Ascending aorta (tissue), 2 donors: ENCODE results near the gene SLC12A4. TPM values are rescaled to one million over a fixed set of nuclear protein-coding genes. Genes with fewer than 3 reads are reported as not detected.
"Not testable (repeated sequence)": the region's sequence is repeated elsewhere in the genome, so short reads cannot be mapped to it uniquely, and the experiment has no call there.

Experiments
- DNase-seq, 2 donors: peaks; one replicate each; pipeline ENCODE4 v3.0.0-alpha.2; 2019; ENCODE audit warnings: low spot score in 2 of 2
- H3K27ac ChIP-seq, 2 donors: fragments of 200-600 bp; sonication (generic); one replicate each; pipeline ENCODE4 v1.5.1; 2016 to 2017; ENCODE audit warnings: mild to moderate bottlenecking in 1 of 2
- H3K27me3 ChIP-seq: fragments of 200-600 bp; sonication (generic); one replicate; pipeline ENCODE4 v1.5.1; 2017
- H3K36me3 ChIP-seq, 2 donors: fragments of 200-600 bp; sonication (generic); one replicate each; pipeline ENCODE4 v1.5.1; 2016
- H3K4me1 ChIP-seq, 2 donors: fragments of 200-600 bp; sonication (generic); one replicate each; pipeline ENCODE4 v1.5.1; 2016 to 2017; ENCODE audit warnings: mild to moderate bottlenecking in 1 of 2
- H3K4me3 ChIP-seq, 2 donors: fragments of 200-600 bp; sonication (generic); one replicate each; pipeline ENCODE4 v1.5.1; 2016 to 2017; ENCODE audit warnings: mild to moderate bottlenecking in 1 of 2
- H3K9me3 ChIP-seq, 2 donors: fragments of 200-600 bp; sonication (generic); one replicate each; pipeline ENCODE4 v1.5.1; 2016
- intact Hi-C: fragments of 100-400 bp; cut with DNase I; formaldehyde crosslinking; loops from one replicate; pipeline ENCODE4 v1.15.1; 2023
- total RNA-seq: library from RNA; depleted of rRNA; stranded (reverse); fragments of >200 nt; gene quantifications from one replicate; pipeline ENCODE4 v1.1.0, GENCODE V29; 2016
- TF ChIP-seq, protein P1 (sequence below), 3 experiments: fragments of 200-600 bp in 2 of 3; fragments of 450-650 bp in 1 of 3; sonication (generic) in 2 of 3; IDR thresholded peaks; one replicate each; pipeline ENCODE4 v1.5.1; 2016 to 2019; ENCODE audit warnings: antibody characterized with exemption in 3 of 3, mild to moderate bottlenecking in 1 of 3, moderate library complexity in 1 of 3

SLC12A4 gene
- 83.2 TPM for total RNA-seq

DNA sequence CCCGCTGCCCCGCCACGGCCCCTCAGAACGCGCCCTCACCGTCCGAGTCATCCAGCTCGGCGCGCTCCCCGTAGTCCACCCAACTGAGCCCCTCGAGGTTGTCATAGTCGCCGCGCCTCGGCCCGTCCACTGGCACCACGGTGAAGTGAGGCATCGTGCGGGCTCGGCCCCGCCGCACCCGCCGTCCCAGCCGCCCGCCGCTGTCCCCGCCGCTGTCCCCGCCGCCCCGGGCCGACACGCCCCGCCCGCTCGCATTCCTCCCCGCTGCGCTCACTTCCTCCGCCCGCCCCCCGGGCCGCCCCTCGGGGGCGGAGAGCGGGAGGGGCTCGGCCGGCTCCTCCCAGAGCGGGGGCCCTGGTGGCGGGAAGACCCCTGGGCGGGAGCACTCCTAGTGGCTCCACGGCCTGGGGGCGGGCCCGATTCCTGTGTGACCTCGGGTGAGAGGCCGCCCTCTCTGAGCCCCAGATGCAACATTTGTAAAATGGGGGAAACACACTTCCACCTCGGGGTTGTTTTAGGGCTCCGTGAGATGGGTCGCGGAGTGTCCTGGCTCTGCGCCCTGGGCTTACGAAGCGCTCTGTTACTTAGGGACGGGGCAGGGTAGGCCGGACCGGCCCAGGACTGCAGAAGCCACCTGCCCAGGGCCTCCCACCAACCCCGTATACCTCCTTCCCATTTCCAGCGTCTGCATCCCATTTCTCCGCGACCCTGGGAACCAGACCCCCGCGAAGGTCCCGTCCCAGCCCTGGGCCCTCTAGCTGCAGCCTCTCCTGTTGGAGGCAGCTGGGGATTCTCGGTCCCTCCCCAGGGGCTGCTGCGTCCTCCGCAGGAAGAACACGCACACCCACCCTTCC is at the start of gene SLC12A4:
Gene SLC12A4 (minus strand): TSS at position 238 of the 854 bp plus-strand sequence. CDS start 84 bp downstream, at position 154.
- intact Hi-C loops: loop anchor here (1.0 to 10.0 kb wide), 5 partner anchors 24 to 444 kb away; partner anchors contain the start of genes DDX28, DUS2, ESRP2 and PSMB10
- Histone ChIP-seq H3K36me3 (no peaks in the 10 kb centered on the region), H3K9me3 (no peaks in the 10 kb centered on the region), H3K27ac (peak within 1 kb of the TSS; percentile 94 to 98), H3K4me3 (peak within 1 kb of the TSS; percentile 79 to 83), H3K27me3 (no peaks in the 10 kb centered on the region), H3K4me1 (peaks cover 11 to 39% of the 10 kb centered on the region in 2 donors)
- TF ChIP-seq, protein P1, sequence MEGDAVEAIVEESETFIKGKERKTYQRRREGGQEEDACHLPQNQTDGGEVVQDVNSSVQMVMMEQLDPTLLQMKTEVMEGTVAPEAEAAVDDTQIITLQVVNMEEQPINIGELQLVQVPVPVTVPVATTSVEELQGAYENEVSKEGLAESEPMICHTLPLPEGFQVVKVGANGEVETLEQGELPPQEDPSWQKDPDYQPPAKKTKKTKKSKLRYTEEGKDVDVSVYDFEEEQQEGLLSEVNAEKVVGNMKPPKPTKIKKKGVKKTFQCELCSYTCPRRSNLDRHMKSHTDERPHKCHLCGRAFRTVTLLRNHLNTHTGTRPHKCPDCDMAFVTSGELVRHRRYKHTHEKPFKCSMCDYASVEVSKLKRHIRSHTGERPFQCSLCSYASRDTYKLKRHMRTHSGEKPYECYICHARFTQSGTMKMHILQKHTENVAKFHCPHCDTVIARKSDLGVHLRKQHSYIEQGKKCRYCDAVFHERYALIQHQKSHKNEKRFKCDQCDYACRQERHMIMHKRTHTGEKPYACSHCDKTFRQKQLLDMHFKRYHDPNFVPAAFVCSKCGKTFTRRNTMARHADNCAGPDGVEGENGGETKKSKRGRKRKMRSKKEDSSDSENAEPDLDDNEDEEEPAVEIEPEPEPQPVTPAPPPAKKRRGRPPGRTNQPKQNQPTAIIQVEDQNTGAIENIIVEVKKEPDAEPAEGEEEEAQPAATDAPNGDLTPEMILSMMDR (IDR thresholded peaks at IDR 0.05): no peak
- peak; percentile 54 to 94 for DNase-seq

DNA sequence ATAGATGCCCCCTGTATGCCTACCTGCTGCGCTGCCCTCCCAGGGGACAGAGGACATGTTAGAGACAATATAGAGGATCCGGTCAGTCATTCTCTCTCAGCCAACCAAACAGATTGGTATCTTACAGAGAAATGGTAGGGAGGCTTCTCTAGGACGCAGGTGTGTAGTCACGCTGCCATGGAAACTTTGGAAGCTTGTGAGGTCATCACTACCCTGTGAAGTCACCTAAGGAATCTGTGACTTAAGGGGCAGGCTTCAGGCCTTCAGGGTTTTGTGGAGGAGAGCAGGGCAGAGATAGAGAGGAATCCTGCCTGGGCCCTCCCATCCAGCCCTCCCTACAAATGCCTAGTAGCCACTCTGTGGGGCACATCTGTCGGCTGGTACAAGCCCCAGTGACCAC is 47.2 kb upstream of the SLC12A4 start, which contains the start of gene DPEP2NB:
Gene DPEP2NB (minus strand): TSS at position 231 of the 400 bp plus-strand sequence. CDS start 141 bp downstream, at position 90.
- no peaks in the 10 kb centered on the region for H3K9me3 ChIP-seq
- DNase-seq: no peak
- H3K4me1 ChIP-seq: no peaks in the 10 kb centered on the region
- H3K36me3 ChIP-seq: no peaks in the 10 kb centered on the region
- H3K4me3 ChIP-seq: no peak within 1 kb of the TSS
- intact Hi-C loops: no loop called here
- no peaks in the 10 kb centered on the region for H3K27me3 ChIP-seq
- TF ChIP-seq, protein P1 (IDR thresholded peaks at IDR 0.05): no peak
- no peak within 1 kb of the TSS for H3K27ac ChIP-seq

DNA sequence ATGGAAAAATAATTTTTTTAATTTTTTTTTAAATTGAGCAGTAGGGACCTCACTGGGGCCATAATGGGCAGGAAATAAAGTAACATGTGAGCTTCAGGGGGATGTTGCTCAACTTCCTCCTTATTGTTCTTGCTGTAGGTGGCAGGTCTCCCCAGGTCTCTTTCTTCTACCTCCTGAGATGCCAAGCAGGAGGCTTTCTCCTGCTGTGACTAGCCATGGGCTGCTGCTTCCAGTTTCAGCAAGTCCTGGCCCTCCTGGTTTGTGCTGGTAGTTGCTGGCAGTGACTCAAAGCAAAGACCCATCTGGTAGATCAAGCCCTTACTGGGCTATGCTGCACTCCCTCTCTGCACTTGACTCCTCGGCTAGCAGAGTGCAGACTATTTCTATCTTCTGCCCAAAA is 45.0 kb upstream of the SLC12A4 start:
- H3K9me3 ChIP-seq: no peaks in the 10 kb centered on the region
- H3K4me3 ChIP-seq: no peak overlapping the region
- TF ChIP-seq, protein P1 (IDR thresholded peaks at IDR 0.05): no peak
- H3K36me3 ChIP-seq: no peaks in the 10 kb centered on the region
- H3K27me3 ChIP-seq: no peaks in the 10 kb centered on the region
- no peak overlapping the region for H3K27ac ChIP-seq
- intact Hi-C loops: no loop called here
- H3K4me1 ChIP-seq: no peaks in the 10 kb centered on the region
- DNase-seq: no peak

DNA sequence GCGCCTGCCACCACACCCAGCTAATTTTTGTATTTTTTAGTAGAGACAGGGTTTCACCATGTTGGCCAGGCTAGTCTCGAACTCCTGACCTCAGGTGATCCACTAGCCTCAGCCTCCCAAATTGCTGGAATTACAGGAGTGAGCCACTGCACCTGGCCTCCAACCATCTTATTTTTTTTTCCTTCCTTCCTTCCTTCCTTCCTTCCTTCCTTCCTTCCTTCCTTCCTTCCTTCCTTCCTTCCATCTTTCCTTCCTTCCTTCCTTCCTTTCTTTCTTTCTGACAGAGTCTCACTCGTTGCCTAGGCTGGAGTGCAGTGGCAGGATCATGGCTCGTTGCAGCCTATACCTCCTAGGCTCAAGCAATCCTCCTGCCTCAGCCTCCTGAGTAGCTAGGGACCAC is 41.4 kb upstream of the SLC12A4 start:
- H3K4me1 ChIP-seq, intact Hi-C loops, H3K36me3 ChIP-seq, H3K27me3 ChIP-seq, H3K27ac ChIP-seq, H3K9me3 ChIP-seq, DNase-seq, H3K4me3 ChIP-seq: not testable (repeated sequence)

DNA sequence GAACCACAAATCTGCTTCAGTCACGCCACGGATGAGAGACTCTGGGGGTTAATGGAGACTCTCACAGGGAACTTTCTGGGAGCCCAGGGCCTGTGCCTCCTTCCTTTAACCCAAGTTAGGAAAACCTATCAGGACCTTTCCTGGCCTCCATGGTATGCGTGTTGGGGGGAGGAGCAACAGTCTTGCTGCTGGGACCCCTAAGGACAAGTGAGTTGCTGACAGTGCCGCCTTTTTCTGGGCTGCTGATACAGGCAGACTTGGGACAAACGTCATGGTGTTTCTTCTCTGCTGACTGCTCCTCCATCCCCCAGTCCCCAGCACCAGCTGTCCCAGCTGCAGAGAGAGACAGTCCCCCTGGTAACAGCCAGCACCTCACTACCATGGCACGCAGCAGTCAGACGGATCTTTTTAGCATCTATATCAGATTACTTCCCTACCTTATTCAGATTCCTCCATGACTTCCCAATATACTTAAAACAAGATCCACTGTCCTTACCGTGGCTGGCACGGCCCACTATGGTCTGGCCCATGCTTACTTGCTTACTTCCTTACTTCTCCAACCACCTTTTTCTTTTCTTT is 40.8 kb upstream of the SLC12A4 start:
- DNase-seq: no peak
- intact Hi-C loops: no loop called here
- H3K36me3 ChIP-seq: no peaks in the 10 kb centered on the region
- H3K4me3 ChIP-seq: no peak overlapping the region
- no peak overlapping the region for H3K27ac ChIP-seq
- no peaks in the 10 kb centered on the region for H3K9me3 ChIP-seq
- no peaks in the 10 kb centered on the region for H3K4me1 ChIP-seq
- TF ChIP-seq, protein P1 (IDR thresholded peaks at IDR 0.05): no peak
- H3K27me3 ChIP-seq: no peaks in the 10 kb centered on the region

DNA sequence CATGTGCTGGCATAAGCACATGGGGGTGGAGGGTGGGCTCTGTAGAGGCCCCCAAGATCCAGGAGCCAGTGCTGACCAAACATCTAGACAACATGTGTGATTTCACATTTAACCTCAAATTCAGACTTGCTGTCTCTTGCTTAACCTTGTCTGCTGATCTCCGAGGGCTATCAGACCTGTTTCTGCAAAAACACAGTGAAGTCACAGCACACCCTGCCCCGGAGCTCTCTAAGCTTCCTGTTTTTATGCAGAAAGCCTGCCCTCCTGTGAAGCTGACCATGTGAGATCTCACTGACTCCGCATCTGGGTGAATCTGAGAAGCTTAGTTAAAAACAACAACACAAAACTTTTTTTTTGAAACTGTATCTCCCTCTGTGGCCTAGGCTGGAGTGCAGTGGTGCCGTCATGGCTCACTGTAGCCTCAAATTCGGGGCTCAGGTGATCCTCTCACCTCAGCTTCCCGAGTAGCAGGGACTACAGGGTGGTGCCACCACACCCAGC is 37.4 kb upstream of the SLC12A4 start:
- Histone ChIP-seq H3K4me1 (no peaks in the 10 kb centered on the region), H3K9me3 (no peaks in the 10 kb centered on the region), H3K4me3 (no peak overlapping the region), H3K27me3 (no peaks in the 10 kb centered on the region), H3K36me3 (no peaks in the 10 kb centered on the region), H3K27ac (peak overlapping the region; percentile 27 to 57)
- DNase-seq: peak in 1 of 2 donors; percentile 34
- intact Hi-C loops: no loop called here
- TF ChIP-seq, protein P1 (IDR thresholded peaks at IDR 0.05): no peak
